ENCODE data around the gene SSUH2.

SSUH2 gene

GRCh38 chr3:8603115-8603710 lies 41.4 kb downstream of the SSUH2 start:
- no peak overlapping the region for H3K27ac ChIP-seq
- TF ChIP-seq ZFX (IDR thresholded peaks at IDR 0.05) (no peak), CTCF (conservative IDR thresholded peaks at IDR 0.05) (no peak)

DNA sequence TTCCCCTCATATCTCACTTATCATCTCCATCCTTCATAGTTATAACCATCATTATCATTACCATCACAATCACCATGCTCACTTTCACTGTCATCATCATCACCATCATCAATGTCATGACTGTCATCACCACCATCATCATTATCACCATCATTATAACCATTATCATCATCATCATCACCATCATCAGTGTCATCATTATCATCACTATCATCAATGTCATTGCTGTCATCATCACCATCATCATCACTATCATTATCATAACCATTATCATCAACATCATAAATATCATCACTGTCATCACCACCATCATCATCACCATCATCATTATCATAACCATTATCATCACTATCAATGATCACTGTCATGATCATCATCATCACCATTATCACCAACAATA lies 44.1 kb downstream of the SSUH2 start:
- H3K27ac ChIP-seq: no peak overlapping the region

DNA sequence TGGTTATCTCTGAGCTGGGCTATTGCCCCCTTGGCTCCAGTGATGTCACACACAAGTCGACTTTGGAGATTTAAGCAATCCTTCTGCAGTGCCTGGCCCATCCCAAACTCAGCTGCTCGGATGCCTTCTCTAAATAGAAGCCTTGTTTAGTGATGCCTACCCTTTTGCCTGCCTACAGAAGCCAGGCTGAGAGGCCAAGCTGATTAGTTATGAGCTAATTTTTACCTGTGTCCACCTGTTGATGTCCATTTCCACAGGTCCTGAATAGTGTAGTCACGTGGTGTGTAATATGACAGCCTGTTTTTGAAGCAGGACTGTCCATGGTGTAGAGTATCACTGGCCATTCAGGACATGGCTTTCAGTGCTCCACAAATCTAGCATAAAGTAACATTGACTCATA lies 45.5 kb downstream of the SSUH2 start:
- no peak overlapping the region for H3K27ac ChIP-seq
- TF ChIP-seq CTCF (conservative IDR thresholded peaks at IDR 0.05) (no peak), ZFX (IDR thresholded peaks at IDR 0.05) (no peak)

More for the DNA sequence above, 44.1 kb downstream of the SSUH2 start:
- no peak for TF ChIP-seq ZFX (IDR thresholded peaks at IDR 0.05)
- TF ChIP-seq CTCF (conservative IDR thresholded peaks at IDR 0.05): no peak

- no peak for TF ChIP-seq CTCF (conservative IDR thresholded peaks at IDR 0.05)
- no peak for TF ChIP-seq ZFX (IDR thresholded peaks at IDR 0.05)
- H3K27ac ChIP-seq: no peak overlapping the region
These were observed 47.3 kb downstream of the SSUH2 start for GRCh38 chr3:8597219-8597853.

- no peak for TF ChIP-seq ZFX (IDR thresholded peaks at IDR 0.05)
- TF ChIP-seq CTCF (conservative IDR thresholded peaks at IDR 0.05): no peak
- H3K27ac ChIP-seq: no peak overlapping the region
These were observed 48.0 kb downstream of the SSUH2 start for GRCh38 chr3:8596321-8597218.

- TF ChIP-seq CTCF (conservative IDR thresholded peaks at IDR 0.05): no peak
- no peak for TF ChIP-seq ZFX (IDR thresholded peaks at IDR 0.05)
- no peak overlapping the region for H3K27ac ChIP-seq
These were observed 48.9 kb downstream of the SSUH2 start for GRCh38 chr3:8595695-8596115.

GRCh38 chr3:8595252-8595651 lies 49.3 kb downstream of the SSUH2 start:
- no peak overlapping the region for H3K27ac ChIP-seq
- TF ChIP-seq ZFX (IDR thresholded peaks at IDR 0.05): no peak
- TF ChIP-seq CTCF (conservative IDR thresholded peaks at IDR 0.05): no peak

Measured in C4-2B (cell line).